Measurements from ENCODE around the gene GADD45GIP1.

The GADD45GIP1 gene

DNA sequence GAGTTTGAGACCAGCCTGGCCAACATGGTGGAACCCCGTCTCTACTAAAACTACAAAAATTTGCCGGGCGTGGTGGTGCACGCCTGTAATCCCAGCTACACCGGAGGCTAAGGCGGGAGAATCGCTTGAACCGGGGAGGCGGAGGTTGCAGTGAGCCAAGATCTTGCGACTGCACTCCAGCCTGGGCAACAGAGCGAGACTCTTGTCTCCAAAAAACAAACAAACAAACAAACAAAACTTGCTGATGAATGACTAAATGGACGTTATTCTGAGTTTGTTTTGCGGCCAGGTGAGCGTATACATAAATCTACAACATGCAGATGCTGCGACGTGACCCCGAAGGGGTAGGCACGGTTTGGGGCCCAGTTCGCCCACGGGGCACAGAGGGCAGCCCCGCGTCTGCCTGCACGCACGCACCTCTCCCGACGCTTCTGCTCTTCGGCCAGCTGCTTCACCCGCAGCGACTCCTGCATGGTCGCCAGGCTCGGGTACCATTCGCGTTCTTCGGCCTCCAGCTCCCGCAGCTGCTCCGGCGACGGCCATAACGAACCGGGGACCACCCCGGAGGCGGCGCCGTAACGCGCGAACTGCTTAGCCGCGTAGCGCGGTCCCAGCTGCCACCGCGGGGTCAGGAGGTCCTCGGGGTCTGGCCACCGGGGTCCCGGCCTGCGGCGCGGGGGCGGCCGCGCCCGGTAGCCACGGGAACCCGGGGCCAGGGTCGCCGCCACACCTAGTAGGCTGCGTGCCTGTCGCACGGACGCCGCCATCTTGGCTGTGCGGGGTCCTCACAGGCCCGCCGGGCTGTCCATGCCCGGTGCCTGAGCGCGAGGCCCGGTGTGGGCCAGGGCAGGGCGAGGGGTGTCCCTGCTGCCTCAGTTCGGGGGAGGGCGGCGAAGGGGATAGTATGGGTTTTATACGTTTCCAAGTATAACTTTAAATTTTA, at the start of gene GADD45GIP1:
TSS of gene GADD45GIP1 (minus strand) at position 778 of the 943 bp plus-strand sequence. CDS start at position 767, 11 bp downstream.
- DNase-seq: peak; percentile 89

DNA sequence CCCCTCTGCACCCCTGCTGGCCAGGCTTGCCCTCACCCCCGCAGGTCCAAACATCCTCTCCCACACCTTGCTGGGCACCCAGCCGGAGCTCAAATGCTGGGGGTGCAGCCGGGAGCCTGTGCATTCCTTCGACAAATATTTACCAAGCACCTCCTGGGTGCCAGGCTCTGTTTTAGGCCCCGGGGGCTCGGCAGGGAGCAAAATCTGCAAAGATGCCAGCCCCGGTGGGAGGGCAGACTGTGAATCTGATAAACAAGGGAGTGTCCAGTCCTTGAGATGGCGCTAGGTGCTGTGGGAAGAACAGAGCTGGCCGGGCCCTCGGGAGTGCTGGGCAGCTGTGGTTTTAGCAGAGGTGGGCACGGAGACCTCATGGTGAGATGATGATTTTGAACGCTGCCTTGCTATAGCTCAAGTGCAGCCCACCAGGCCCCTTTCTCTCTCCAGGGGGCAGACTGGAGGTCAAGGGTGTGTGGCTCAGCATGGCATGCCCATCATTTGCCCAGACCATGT, 48.9 kb upstream of the GADD45GIP1 start:
- no peak for DNase-seq

DNA sequence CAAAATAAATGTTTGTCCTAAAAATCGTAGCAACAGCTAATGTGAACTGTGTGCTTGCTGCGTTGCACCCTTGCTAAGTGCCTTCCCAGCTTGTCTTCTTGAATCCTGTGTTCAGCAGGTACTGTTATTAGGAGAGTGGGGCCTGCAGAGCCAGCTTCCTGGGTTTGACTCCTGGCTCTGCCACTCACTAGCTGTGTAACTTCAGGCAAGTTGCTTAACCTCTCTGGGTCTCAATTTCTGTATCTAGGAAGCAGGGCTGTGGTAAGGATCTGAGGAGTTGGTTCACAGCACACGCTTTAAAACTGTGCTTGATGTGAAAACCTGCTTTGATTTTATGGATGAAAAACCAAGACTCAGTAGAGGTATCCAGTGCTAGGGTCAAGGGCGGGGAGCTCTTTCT, 48.2 kb upstream of the GADD45GIP1 start:
- no peak for DNase-seq

DNA sequence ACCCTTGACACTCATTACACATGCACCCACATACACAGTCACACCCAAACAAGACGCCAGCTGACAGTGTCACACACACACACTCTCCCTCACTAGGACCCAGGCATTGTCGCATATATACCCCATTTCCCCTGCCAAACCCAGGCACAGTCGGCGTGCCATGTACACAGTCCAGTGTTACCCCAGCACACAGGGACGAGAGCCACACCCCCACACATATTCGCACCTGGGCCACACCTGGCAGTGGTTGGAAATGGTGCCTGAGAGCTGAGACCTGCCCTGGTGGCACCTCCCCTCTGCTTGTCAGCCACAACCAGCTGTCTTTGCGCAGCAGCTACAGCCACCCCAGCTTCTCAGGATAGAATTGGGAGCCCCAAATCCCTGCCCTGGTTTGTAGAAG, 47.2 kb upstream of the GADD45GIP1 start:
- no peak for DNase-seq

DNA sequence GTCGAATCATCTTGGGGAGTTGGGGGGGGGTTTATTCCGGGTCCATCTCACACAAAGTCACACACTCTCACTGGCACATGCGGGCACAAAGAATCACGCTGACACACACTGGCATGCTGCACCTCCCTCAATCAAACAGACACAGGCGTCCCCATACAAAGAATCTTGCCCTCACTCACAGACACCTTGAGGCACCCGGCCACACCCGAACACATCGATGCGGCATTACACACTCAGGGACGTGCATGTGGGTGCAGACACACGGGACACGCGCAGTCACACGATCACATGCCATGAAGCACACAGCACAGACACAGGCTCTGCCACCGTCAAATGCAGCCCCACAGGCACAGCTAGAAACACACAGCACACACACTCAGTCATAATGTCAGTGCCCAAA, 46.1 kb upstream of the GADD45GIP1 start:
- no peak for DNase-seq

DNA sequence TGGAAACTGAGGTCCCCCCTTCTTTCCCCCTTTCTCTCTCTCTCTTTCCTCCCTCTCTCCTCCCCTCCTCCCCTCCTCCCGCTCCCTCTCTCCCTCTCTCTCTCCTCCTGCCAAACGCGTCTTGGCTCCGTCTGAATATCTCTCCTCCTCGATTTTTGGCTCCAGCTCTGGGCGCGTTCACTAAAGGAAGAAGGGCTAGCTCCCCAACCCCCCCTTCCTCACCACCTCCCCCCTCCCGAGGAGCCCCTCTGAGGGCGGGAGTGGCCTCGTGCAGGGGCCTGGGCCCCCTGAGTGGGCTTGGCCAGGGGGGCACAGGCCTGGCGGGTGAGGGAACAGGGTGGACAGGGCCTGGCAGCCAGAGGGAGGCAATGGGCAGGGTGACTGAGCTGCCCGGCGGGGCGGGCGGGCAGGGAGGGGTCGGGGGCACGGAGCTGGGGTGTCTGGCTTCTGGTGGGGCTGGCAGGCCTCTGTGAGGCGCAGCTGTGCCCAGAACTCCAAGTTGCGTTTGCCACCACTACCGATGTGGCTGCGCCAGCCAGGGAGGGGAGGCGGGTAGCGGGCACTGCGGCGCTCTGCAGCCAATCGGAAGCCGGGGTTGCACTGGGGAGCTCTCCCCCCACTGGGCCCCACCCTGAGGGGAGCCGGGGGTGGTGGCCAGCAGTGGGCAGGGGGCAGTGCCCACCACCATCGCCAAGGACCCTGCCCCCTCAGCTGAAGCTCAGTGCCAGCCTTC, 45.3 kb upstream of the GADD45GIP1 start:
- DNase-seq: no peak

DNA sequence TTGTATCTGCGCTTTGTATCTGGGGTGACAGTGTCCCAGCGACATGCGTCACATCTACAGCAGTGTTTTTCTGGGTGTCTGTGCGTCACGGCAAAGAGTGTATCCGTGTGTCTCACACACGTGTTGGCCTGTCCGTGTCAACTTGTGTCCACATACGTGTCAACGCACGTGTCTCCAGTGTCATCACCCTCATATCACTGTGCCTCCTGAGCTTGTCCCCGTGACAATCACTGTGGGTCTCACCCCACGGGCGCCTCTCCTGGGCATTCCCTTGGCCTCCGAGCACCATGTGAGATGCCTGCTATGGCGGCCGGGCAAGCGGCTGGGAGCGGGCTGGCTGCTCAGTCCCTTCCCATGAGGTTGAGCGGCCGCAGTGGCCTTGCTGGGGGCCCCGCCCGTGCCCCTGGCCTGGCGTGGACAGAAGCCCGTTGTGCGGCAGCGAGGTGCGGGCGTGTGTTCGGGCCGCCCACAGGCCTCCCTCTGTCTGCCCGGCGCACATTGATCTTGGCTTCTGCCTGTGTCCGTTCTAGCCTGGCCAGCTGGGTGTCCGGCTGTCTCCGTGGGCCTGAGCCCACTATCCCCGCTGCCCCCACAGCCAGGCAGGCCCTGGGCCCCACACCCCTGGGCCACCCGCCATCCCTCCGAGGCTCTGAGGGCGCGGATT, 44.6 kb upstream of the GADD45GIP1 start:
- DNase-seq: no peak

DNA sequence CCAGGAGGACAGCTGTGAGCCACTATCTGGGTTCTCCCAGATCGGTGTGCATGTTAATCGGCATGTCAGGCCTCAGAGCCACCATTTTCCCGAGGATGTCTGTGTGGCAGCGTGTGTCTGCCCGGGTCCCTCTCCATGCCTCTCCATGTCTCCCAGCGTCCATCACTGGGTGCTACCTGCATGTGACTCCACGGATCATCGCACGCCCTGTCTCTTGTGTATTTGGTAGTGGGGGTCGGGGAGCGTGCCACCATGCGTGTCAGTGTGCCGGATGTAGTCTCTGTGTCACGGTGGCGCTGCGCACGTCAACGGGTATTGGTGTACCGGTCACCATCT, 44.1 kb upstream of the GADD45GIP1 start:
- no peak for DNase-seq

DNA sequence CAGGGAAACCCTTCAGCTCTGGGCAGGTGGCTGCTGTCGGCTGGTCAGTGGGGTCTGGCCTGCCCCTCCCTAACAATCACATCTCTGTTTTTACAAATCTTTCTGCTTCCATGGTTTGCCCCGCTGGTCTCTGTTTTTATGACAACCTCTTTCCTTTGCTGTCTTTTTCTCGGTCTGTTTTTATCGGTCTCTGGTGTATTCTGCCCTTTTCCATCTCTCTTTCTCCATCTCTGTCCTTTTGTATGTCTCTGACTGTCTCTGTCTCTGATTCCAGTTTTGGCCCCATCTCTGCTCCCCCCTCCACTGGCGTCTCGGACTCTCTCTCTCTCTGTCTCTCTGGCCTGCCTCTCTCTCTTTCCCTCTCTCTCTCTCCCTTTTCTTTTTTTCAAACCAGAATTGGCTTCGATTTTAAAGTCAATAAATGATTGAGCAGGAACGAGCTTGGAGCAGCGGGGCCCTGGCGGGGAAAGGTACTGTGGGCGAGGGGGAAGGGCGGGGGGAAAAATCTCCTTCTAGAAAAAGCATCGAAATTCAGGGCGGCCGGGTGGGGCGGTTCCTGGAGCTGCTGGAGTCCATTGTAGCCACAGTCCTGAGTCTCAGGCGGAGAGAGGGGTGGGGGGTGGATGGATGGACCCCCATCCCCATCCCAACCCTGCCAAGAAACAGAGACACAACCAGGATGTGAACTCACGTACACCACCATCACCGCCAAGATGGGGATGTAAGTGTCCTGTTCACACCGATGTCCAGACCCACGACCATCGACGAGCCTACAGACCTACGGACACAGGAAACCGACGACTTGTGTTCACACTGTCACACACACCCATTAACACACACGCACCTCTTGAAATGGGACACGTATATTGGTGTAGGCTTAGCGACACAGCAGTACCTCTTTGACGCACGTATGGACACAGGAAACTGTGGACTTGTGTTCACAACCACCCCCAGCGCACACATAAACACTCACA, 41.2 kb upstream of the GADD45GIP1 start:
- no peak for DNase-seq

DNA sequence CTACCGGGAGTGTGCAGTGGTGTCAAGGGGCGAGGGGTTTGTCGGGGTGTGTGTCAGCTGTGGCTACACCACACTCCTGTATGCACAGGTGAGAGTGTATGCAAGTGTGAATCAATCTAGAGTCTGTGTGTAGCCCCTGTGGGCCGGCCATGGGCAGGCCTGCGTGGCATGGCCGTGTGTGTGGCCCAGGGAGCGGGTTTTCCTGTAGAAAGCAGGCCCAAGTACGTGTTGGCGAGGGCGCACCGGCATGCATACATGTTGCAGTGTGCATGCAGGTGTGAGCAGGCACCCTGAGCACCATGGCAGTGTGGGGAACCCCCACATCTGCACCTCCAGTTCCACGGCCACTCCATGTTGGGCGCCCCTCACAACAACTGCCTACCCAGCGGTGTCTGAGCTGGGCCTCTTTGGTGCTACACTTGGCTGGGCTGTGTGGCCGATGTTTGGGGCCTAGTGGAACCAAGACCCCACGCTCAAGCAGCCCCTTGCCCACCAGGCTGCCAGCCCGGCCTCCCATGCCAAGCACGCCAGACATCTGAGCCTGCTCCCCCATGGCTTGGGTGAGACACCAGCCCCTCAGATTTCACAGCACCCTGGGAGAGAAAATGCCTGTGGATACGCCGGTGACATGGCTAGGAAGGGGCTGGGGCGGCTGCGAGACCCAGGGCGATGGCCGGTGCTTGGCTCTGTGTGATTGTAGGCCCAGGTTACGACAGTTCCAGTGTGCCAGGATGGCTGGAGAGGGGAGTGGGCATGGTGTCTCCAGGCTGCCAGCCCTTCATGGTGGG, 40.4 kb upstream of the GADD45GIP1 start:
- no peak for DNase-seq

DNA sequence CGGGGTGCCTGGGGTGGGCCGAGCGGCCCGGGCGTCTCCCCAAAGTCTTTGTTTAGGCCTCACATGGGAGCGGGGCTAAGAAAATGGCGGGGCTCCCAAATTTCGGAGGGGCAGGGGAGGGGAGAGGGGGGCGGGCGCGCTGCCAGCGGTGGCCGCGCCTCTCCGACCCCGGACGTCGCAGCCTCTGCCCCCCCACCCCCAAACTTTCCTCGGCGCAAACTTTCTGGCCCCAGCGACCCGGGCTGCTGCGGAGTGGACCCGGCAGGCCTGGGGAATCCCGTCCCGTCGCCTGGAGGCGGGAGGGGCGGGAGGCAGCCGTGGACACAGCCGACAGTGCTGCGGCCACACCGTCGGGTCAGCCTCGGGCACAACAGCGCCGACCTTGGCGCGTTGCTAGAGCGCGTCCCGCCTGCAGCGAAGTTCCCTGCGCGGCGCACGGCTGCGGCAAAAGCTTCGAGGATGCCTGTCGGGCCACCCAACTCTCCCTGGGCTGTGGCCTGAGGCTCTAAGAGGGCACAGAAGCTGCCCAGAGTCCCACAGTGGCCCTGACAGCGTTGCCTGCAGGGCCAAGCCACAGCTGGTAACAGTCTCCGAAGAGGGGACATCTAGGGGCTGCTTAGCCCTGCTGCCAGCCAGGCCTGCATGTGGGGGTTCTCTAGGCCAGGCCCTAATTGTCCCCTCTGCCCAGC, 39.5 kb upstream of the GADD45GIP1 start:
- DNase-seq: no peak

DNA sequence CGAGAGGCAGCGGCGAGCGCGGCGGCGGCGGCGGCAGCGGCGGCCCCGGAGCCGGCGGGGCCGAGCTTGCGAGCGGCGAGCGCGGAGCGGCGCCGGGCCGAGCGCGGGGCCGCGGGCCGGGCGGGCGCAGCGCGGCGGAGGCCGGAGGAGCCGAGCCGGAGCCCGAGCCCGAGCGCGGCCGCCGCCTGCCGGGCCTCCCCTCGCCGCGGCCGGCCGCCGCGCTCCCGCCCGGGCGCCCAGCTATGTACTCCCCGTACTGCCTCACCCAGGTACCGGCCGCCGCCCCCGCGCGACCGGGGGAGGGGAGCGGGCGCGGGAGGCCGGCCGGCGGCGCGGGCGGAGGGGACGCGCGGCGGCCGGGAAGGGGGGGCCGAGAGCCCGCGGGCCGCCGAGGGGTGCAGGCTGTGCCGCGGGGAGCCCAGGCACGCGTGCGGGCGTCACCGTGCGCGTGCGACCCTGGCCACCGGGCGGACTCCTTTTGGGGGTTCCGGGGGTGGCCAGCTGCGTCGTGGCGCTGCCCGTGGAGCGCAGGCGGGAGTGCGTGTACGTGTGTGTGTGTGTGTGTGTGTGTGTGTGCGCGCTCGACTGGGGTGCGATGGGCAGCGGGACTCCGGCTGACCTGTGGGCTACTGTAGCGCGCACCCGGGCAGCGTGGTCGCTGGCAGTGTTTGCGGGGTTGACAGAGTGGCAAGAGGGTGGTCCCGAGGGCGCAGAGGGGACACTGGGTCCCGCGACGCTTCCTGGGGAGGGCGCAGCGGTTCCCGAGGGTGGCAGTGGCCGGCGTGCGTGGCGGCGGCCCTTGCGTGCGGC, 38.8 kb upstream of the GADD45GIP1 start:
- DNase-seq: no peak

DNA sequence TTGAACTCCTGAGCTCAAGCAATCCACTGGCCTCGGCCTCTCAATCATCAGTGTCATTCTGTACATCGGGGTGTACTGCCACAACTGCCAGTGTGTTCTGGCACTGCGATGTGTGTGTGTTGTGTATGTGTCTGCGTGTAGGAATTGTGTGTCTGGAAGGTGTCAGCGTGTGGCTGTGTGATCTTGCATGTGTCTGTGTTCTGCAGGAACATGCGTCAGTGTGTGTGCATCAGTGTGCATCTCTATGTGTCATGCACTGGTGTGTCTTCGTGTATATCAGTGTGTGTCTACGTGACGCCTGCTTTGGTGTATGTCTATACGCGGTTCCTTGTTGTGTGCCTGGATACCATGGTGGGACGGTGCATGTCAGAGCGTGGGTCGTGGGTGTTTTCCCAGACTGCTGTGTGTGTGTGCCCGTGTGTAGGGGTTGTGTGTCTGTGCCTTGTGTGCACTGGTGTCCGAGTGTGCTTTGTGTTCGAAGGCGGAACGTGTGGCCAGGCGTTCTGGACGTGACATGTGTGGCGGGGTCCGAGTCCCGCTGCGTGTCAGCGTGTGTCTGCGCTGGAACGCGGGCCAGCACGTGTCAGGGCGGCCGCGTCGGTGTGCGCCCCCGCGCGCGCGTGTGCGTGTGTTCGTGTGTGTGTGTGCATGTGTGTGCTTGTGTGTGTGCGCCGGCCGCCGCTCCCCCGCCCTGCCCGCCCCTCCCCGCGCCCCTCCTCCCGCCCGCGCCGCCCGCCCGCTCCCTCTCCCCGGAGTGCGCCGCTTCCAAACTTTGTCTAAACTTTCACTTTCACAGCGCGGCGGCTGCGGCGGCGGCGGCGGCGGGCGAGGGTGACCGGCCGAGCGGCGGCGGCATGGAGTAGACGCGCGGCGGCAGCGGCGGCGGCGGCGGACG, 37.9 kb upstream of the GADD45GIP1 start, which contains the start of gene NFIX:
TSS of gene NFIX (plus strand) at position 775 of the 895 bp plus-strand sequence. CDS start 363 bp downstream, outside the sequence.
- DNase-seq: peak; percentile 16

DNA sequence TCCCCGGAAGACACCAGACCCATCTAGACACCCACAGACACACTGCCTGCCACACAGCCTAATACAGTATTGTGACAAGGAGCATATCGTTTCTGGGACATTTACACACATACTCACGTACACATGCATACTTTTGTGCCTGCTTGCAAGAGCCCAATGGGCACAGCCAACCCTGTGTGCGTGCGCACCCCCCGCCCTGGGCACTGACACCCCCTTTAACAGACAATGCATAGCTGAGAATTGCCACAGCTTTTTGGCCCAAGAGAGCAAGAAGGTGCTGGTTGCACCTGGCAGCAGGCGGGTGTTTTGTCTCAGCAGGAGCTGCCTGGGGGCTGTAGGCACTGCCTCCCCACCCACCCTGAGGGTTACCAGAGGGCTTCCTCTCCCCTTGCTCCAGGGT, 36.5 kb upstream of the GADD45GIP1 start:
- DNase-seq: no peak

DNA sequence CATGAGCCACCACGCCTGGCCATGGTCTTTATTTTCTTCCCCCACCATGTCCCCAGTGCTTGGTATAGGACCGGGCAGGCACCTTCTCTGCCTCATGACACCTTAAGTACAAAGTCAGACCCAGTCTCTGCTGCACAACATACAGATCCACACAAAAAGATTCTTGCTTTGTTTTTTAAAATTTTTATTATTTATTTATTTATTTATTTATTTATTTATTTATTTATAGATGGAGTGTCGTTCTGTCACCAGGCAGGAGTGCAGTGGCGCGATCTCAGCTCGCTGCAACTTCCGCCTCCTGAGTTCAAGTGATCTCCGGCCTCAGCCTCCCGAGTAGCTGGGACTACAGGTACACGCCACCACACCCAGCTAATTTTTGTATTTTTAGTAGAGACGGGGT, 35.7 kb upstream of the GADD45GIP1 start:
- no peak for DNase-seq

DNA sequence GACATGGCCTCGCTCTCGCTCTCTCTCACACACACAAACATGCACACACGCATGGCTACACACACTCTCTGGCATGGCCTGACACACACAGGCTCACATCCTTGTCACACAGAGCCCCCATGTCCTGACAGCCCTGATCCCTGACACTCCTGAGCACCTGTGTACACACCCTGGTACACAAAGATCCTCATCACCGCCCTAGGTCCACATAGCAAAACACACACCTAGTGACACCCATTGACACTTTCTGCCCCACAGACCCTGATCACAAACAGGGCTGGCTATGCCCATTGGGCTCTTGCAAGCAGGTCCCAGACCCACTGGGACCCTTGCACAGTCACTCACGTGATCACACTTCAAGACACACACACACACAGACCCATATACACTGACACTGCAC, 34.3 kb upstream of the GADD45GIP1 start:
- DNase-seq: no peak

DNA sequence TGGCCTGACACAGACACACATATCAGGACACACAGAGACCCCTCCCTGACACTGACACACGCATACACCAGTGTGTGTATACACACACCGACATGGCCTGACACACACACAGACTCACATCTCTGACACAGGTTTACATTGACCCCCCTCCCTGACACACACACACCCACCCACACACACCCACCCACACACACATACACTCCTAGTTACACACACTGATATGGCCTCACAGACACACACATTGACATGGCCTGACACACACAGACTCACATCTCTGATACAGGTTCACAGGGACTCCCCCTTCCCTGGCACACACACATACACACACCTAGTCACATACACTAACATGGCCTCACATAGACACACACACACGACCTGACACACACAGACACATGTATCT, 33.8 kb upstream of the GADD45GIP1 start:
- no peak for DNase-seq

DNA sequence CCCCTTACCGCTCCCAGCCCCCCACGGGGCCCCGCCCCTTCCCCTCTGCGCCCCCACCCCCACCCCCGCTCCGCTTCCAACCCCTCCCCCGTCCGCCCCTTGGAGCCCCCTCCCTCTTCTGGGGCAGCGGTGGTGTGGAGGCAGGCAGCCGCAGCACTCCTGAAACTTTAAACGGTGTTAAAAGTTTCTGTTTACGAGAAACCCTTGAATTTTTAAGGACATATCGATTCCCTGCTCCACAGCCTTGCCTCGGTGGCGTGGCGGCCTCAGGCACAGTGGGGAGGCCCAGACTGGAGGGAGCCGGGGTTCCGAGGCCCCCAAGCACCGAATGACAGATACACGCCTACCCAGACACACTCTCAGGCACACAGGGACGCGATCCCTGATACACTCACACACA, 33.4 kb upstream of the GADD45GIP1 start:
- DNase-seq: no peak

DNA sequence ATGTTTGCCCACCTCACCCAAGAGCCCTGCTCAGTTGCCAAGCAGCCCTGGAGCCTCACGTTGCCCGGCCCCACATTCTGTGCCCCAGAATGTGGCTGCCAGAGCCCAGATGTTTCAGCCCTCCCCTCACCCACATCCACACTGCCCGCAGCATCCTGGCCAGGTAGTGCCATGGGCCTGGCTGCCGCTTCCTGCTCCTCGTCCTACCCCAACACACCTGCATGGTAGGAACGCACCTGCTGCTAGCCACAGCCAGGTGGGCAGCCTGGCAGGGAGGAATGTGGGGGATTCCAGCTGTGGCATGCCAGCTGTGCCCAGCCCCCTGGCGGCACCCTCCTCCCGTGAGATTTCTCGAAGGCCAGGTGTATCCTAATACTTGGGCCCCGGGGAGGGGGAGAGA, 30.8 kb upstream of the GADD45GIP1 start:
- no peak for DNase-seq

Data from activated CD4-positive, alpha-beta T cell treated with anti-CD3 and anti-CD28 coated beads, Interleukin-2, amount 50 U/mL, for 16 hours (primary cell).